ENCODE measurements around the gene PPP1R37.

- TF ChIP-seq CTCF (IDR thresholded peaks at IDR 0.05; ENCODE audit: extremely low read depth in 1 of 2, insufficient read depth in 1 of 2, low read depth in 1 of 2, low read length in 2 of 2): no peak
- TF ChIP-seq POLR2A (IDR thresholded peaks at IDR 0.05; ENCODE audit: low read depth, low read length): no peak
- TF ChIP-seq MAX (IDR thresholded peaks at IDR 0.05; ENCODE audit: insufficient read depth, insufficient read length): no peak
- no peak for TF ChIP-seq EZH2 (IDR thresholded peaks at IDR 0.05; ENCODE audit: borderline replicate concordance, low read depth, low read length, severe bottlenecking)
- no peak for TF ChIP-seq POLR2AphosphoS5 (IDR thresholded peaks at IDR 0.05; ENCODE audit: insufficient read depth, low read depth, low read length)
- no peak for TF ChIP-seq MYC (IDR thresholded peaks at IDR 0.05; ENCODE audit: low read depth, low read length)
- no peak for TF ChIP-seq JUN (IDR thresholded peaks at IDR 0.05; ENCODE audit: borderline replicate concordance, insufficient read depth, insufficient read length, low read depth)
These were observed 66.4 kb downstream of the PPP1R37 start for GRCh38 chr19:45159210-45159970.

All from endothelial cell of umbilical vein (primary cell).